ENCODE data around the gene TUBB. TPM values are rescaled to one million over a fixed set of nuclear protein-coding genes. Genes with fewer than 3 reads are reported as not detected.
A peak's percentile ranks its signal among the peaks of the same experiment; 100 is the strongest.

Gene TUBB
- total and polyA plus RNA-seq, 4 experiments from 2014 or later: 74.8 to 300 (median 214) TPM

DNA sequence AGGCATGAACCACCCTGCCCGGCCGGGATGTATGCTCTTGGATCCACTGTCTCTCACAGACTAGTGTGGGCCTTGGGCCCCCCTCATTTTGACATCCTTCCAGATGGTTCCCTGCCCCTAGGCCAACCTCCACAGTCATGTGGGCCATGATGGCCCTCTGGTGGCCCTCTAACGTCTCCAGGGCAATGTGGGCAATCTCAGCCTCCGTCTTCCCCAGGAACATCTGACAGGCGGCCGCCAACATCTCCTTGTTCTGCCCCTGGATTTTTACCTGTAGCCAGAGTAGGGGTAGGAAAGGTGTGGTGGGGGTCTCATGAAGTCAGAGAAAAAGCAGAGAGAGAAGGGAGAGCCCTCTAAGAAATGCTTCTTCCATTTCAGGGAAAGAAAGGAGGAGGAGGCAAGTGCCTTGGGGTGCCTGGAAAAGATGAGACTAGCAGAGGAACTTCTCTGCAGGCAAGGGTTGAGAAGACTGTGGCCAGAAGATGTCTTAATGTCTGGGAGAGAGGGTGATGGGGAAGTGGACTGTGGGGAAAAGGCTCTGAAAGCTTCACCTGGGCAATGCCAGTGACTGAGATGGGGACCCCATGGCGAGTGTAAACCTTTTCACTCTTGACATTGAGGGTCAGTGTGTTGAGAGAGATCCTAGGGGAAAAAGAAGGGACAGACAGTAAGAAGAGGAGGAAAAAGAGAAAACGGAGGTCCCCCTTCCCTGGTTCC, 21.1 kb downstream of the TUBB start:
- Mint-ChIP-seq H3K4me3 (peak overlapping the region; percentile 87 to 91 (median 90)), H3K27me3 (no peaks in the 10 kb centered on the region), H3K4me1 (peaks cover 49 to 83% (median 68%) of the 10 kb centered on the region in 4 donors), H3K27ac (peak overlapping the region; percentile 74 to 92 (median 85)), H3K36me3 (peaks cover 31 to 36% of the 10 kb centered on the region in 2 donors), H3K9me3 (no peaks in the 10 kb centered on the region)
- intact Hi-C loops (cut with micrococcal nuclease): loop anchor here (5.0 kb wide), 1 partner anchor 71 kb away; no protein-coding TSS in a partner anchor
- no peak for DNase-seq
- H3K4me3 ChIP-seq (ENCODE audit: low read length in 2 of 2): peak overlapping the region; percentile 40 to 64
- peaks cover 67% of the 10 kb centered on the region for H3K4me1 ChIP-seq (ENCODE audit: insufficient read depth, low read length)
- H3K36me3 ChIP-seq (ENCODE audit: insufficient read depth, low read length): peaks cover 16% of the 10 kb centered on the region
- CTCF ChIA-PET (ENCODE audit: partially characterized antibody): interaction anchor here (0.8 to 4.0 kb wide), 3 partner anchors 11 to 198 kb away, joined by 3 to 27 read pairs (median 3); no protein-coding TSS in a partner anchor
- POLR2A ChIA-PET (ENCODE audit: partially characterized antibody): interaction anchor here (0.7 to 3.7 kb wide), 7 partner anchors 11 to 233 kb away, joined by 3 to 19 read pairs (median 5); partner anchors contain the start of genes DHX16, MRPS18B and PPP1R10
- no peaks in the 10 kb centered on the region for H3K27me3 ChIP-seq (ENCODE audit: insufficient read depth, low read length)
- H3K9me3 ChIP-seq (ENCODE audit: control insufficient read depth in 1 of 2, low read length in 2 of 2): no peaks in the 10 kb centered on the region
- H3K27ac ChIP-seq (ENCODE audit: low read depth, low read length): peak overlapping the region; percentile 63

DNA sequence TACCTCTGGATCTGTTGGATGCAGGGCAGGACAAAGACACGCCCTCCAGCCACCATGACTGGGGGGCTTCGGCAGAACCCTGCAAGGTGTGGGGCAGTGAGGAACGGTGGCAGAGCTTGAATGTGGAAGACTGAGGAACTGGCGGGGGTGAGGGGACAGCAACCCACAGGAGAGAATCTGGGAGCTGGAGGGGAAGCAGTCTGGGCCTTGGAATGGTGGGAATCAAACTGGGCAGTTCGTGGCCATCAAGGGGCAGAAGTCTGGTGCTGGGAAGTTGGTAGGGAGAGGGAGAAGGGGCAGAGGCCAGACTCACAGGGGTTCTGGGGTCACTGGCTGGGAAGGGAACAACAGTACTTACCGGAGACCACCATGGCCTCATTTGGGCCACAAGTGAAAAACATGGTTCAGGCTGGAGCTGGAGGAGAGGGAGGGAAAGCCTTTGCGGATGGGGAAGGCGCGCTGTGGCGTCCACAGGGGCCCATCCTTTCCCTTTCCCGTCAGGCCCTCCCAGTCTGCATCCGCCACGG, 21.7 kb downstream of the TUBB start:
- peak overlapping the region; percentile 63 for H3K27ac ChIP-seq (ENCODE audit: low read depth, low read length)
- no peak for DNase-seq
- peak overlapping the region; percentile 40 to 64 for H3K4me3 ChIP-seq (ENCODE audit: low read length in 2 of 2)
- ChIA-PET CTCF (ENCODE audit: partially characterized antibody) (interaction anchor here (1.2 to 4.0 kb wide), 2 partner anchors 11 to 88 kb away, joined by 3 to 27 read pairs; no protein-coding TSS in a partner anchor), POLR2A (ENCODE audit: partially characterized antibody) (interaction anchor here (0.5 to 3.7 kb wide), 11 partner anchors 11 to 234 kb away, joined by 3 to 19 read pairs (median 3); partner anchors contain the start of genes DHX16, MRPS18B and PPP1R10)
- no peaks in the 10 kb centered on the region for H3K27me3 ChIP-seq (ENCODE audit: insufficient read depth, low read length)
- peaks cover 29 to 36% of the 10 kb centered on the region in 2 donors for H3K36me3 Mint-ChIP-seq
- intact Hi-C loops (cut with micrococcal nuclease): loop anchor here (2.0 to 5.0 kb wide), 2 partner anchors 51 to 70 kb away; no protein-coding TSS in a partner anchor
- peaks cover 16% of the 10 kb centered on the region for H3K36me3 ChIP-seq (ENCODE audit: insufficient read depth, low read length)
- peaks cover 46 to 78% (median 63%) of the 10 kb centered on the region in 4 donors for H3K4me1 Mint-ChIP-seq
- H3K27me3 Mint-ChIP-seq: no peaks in the 10 kb centered on the region
- no peaks in the 10 kb centered on the region for H3K9me3 ChIP-seq (ENCODE audit: control insufficient read depth in 1 of 2, low read length in 2 of 2)
- no peaks in the 10 kb centered on the region for H3K9me3 Mint-ChIP-seq
- H3K4me3 Mint-ChIP-seq: peak overlapping the region; percentile 87 to 91 (median 90)
- H3K4me1 ChIP-seq (ENCODE audit: insufficient read depth, low read length): peaks cover 61% of the 10 kb centered on the region
- H3K27ac Mint-ChIP-seq: peak overlapping the region; percentile 74 to 92 (median 85)

DNA sequence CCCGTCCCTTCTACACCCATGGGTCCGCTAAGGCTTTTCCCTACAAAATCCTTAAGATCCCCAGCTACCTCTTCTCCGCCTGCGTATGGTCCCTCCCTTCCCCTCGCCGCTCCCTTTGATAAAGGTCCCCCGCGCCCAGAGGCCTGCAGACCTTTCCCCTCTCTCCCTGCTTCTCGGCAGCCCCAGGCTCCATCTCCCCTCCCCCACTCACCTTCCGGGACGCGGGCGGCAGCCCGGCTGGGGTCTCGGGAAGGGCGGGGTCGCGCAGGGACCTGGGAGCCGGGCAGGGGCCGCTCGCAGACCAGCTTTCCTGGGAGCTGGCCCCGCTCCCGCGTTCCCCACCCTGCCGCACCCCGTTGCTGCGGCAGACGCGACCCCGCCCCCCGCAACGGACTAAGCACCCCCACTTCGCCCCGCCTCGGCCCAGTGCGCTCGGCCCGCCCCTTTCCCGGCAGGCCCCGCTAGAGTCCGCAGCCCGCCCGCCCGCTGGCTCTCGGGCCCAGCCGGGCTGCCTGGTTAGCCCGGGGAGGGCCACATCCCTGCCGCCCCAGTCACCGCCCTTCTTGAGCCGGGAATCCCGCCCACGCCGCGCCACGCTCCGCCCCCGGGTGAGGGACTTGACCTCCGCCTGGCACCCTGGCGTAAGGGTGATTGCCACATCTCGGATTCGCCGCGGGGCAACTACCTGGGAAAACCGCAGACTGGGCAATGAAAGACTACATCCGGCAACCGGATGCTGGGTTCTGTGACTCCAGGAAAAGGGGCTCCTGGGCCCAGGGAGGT, 22.4 kb downstream of the TUBB start, which contains the start of gene FLOT1:
TSS of gene FLOT1 (minus strand) at position 372 of the 783 bp plus-strand sequence. CDS start 498 bp downstream, outside the sequence.
- peak within 1 kb of the TSS; percentile 84 to 98 (median 93) for H3K27ac Mint-ChIP-seq
- H3K36me3 Mint-ChIP-seq: peaks cover 28 to 34% of the 10 kb centered on the region in 2 donors
- Histone ChIP-seq H3K27ac (ENCODE audit: low read depth, low read length) (peak within 1 kb of the TSS; percentile 63), H3K9me3 (ENCODE audit: control insufficient read depth in 1 of 2, low read length in 2 of 2) (no peaks in the 10 kb centered on the region), H3K4me3 (ENCODE audit: low read length in 2 of 2) (peak within 1 kb of the TSS; percentile 50 to 64), H3K36me3 (ENCODE audit: insufficient read depth, low read length) (peaks cover 16% of the 10 kb centered on the region), H3K27me3 (ENCODE audit: insufficient read depth, low read length) (no peaks in the 10 kb centered on the region), H3K4me1 (ENCODE audit: insufficient read depth, low read length) (peaks cover 54% of the 10 kb centered on the region)
- CTCF ChIA-PET (ENCODE audit: partially characterized antibody): interaction anchor here (0.7 to 4.0 kb wide), 9 partner anchors 8 to 135 kb away, joined by 3 to 27 read pairs (median 3); no protein-coding TSS in a partner anchor
- peaks cover 44 to 75% (median 59%) of the 10 kb centered on the region in 4 donors for H3K4me1 Mint-ChIP-seq
- H3K27me3 Mint-ChIP-seq: no peaks in the 10 kb centered on the region
- peak; percentile 67 to 88 (median 68) for DNase-seq
- POLR2A ChIA-PET (ENCODE audit: partially characterized antibody): interaction anchor here (0.5 to 3.7 kb wide), 16 partner anchors 12 to 202 kb away, joined by 3 to 19 read pairs (median 4); partner anchors contain the start of genes MRPS18B and PPP1R10
- H3K4me3 Mint-ChIP-seq: peak within 1 kb of the TSS; percentile 87 to 97 (median 91)
- intact Hi-C loops (cut with micrococcal nuclease): loop anchor here (2.0 to 5.0 kb wide), 2 partner anchors 50 to 70 kb away; no protein-coding TSS in a partner anchor
- no peaks in the 10 kb centered on the region for H3K9me3 Mint-ChIP-seq

DNA sequence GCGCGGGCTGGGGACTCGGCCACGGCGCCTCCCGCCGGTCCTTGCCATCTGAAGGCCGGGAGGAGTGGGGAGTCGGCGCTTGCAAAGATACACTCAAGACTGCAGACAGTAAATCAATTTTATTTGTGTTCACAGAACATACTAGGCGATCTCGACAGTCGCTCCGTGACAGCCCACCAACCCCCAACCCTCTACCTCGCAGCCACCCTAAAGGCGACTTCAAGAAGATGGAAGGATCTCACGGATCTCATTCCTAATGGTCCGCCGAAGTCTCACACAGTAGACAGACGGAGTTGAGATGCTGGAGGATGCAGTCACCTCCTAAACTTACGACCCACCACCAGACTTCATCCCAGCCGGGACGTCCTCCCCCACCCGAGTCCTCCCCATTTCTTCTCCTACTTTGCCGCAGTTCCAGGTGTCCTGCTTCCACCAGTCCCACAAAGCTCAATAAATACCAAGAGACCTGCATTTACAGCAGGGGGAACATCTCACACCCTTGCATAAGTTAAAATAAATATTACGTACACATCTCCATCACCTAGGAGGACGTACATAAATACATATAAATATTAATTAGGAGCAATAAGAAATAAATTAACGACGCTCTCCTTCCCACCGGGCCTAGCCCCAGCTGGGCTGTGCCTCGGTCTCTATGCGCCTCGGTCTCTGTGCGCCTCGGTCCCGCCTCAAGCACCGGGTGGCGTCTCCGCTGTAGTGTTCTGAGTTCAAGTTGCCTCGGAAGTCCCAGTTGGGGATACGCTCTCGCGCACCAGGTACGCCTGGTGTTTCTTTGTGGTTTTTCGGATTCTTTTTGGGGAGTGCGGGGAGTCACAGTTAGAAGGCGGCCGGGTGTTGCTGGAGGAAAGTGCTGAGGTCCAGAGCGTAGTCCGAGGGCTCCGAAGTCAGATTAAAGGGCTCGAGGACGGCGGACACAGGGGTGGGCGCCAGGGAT, 23.2 kb downstream of the TUBB start:
- Histone ChIP-seq H3K9me3 (ENCODE audit: control insufficient read depth in 1 of 2, low read length in 2 of 2) (no peaks in the 10 kb centered on the region), H3K27ac (ENCODE audit: low read depth, low read length) (peak overlapping the region; percentile 63), H3K4me1 (ENCODE audit: insufficient read depth, low read length) (peaks cover 46% of the 10 kb centered on the region), H3K36me3 (ENCODE audit: insufficient read depth, low read length) (peaks cover 16% of the 10 kb centered on the region), H3K4me3 (ENCODE audit: low read length in 2 of 2) (peak overlapping the region; percentile 50 to 64), H3K27me3 (ENCODE audit: insufficient read depth, low read length) (no peaks in the 10 kb centered on the region)
- H3K9me3 Mint-ChIP-seq: no peaks in the 10 kb centered on the region
- CTCF ChIA-PET (ENCODE audit: partially characterized antibody): interaction anchor here (0.7 to 2.1 kb wide), 16 partner anchors 9 to 344 kb away, joined by 3 to 6 read pairs (median 4); partner anchors contain the start of gene VARS2
- H3K27me3 Mint-ChIP-seq: no peaks in the 10 kb centered on the region
- H3K36me3 Mint-ChIP-seq: peaks cover 27 to 29% of the 10 kb centered on the region in 2 donors
- POLR2A ChIA-PET (ENCODE audit: partially characterized antibody): interaction anchor here (0.8 to 3.7 kb wide), 17 partner anchors 9 to 225 kb away, joined by 3 to 19 read pairs (median 3); partner anchors contain the start of genes GTF2H4 and MRPS18B
- H3K4me1 Mint-ChIP-seq: peaks cover 42 to 68% (median 53%) of the 10 kb centered on the region in 4 donors
- intact Hi-C loops (cut with micrococcal nuclease): loop anchor here (1.0 to 5.0 kb wide), 5 partner anchors 49 to 343 kb away; no protein-coding TSS in a partner anchor
- DNase-seq: peak in 4 of 5 donors; percentile 26 to 41 (median 36)
- peak overlapping the region; percentile 86 to 97 (median 90) for H3K4me3 Mint-ChIP-seq
- H3K27ac Mint-ChIP-seq: peak overlapping the region; percentile 84 to 98 (median 93)

DNA sequence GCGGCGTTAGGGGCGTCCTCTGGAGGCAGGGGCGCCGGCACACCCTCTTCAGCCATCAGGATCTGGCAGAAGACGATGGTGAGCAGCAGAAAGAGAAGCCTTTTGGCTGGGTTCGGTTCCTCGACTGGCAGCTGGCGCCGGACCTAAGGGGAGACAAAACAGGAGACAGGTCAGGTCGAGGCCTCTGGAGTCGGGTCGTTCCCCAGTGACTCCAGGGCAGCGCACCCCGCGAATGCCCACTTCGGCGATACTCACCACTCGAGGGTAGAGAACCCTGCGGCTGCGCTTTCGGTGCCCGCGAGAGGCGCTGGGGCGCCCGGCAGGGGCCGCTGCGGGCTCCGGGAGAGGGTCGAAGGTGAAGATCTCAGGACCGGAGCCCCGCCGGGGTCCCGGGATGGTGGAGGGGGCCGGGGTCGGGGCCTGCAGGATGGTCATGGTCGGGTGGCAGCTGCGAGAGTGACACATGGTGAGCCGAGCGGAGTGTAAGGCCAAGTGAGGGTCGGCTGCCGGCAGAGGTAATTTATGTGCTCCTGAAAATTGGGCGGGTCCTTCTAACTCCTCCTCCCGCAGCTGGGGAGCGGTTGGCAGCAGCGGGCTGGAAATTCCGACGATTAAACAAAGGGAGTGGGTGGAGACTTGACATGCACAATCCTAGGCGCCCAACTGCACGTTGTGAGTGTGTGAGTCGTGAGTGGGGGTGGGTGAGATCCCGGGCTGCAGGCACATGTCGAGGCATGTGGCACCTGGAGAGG, 24.1 kb downstream of the TUBB start, which contains the start of gene IER3:
TSS of gene IER3 (minus strand) at position 494 of the 752 bp plus-strand sequence. CDS start at position 465, 29 bp downstream.
- Mint-ChIP-seq H3K27me3 (no peaks in the 10 kb centered on the region), H3K36me3 (peaks cover 19 to 21% of the 10 kb centered on the region in 2 donors), H3K4me1 (peaks cover 37 to 59% (median 47%) of the 10 kb centered on the region in 4 donors), H3K27ac (peak within 1 kb of the TSS; percentile 84 to 98 (median 93)), H3K9me3 (no peaks in the 10 kb centered on the region), H3K4me3 (peak within 1 kb of the TSS; percentile 86 to 97 (median 90))
- Histone ChIP-seq H3K27ac (ENCODE audit: low read depth, low read length) (peak within 1 kb of the TSS; percentile 63), H3K27me3 (ENCODE audit: insufficient read depth, low read length) (no peaks in the 10 kb centered on the region), H3K9me3 (ENCODE audit: control insufficient read depth in 1 of 2, low read length in 2 of 2) (no peaks in the 10 kb centered on the region), H3K36me3 (ENCODE audit: insufficient read depth, low read length) (peaks cover 9% of the 10 kb centered on the region), H3K4me1 (ENCODE audit: insufficient read depth, low read length) (peaks cover 37% of the 10 kb centered on the region), H3K4me3 (ENCODE audit: low read length in 2 of 2) (peak within 1 kb of the TSS; percentile 50 to 64)
- ChIA-PET CTCF (ENCODE audit: partially characterized antibody) (interaction anchor here (0.7 to 2.1 kb wide), 16 partner anchors 8 to 343 kb away, joined by 3 to 6 read pairs (median 4); partner anchors contain the start of gene VARS2), POLR2A (ENCODE audit: partially characterized antibody) (interaction anchor here (0.7 to 3.7 kb wide), 17 partner anchors 9 to 226 kb away, joined by 3 to 19 read pairs (median 4); partner anchors contain the start of genes GTF2H4 and MRPS18B)
- intact Hi-C loops (cut with micrococcal nuclease): loop anchor here (1.0 to 5.0 kb wide), 4 partner anchors 68 to 343 kb away; no protein-coding TSS in a partner anchor
- peak; percentile 59 to 80 (median 66) for DNase-seq
